Glutamatergic neuron (in vitro differentiated cells): ENCODE data around the gene MT1H. TPM values are rescaled to one million over a fixed set of nuclear protein-coding genes. Genes with fewer than 3 reads are reported as not detected.

Source experiments
- DNase-seq: peaks from one replicate; pipeline ENCODE4 v3.0.0; 2022
- H3K27ac Mint-ChIP-seq: one replicate; pipeline ENCODE4 v1.8.0; 2020; ENCODE audit warnings: mild to moderate bottlenecking, mixed read lengths, inconsistent platforms; ENCODE audit not compliant: unreplicated experiment
- H3K27me3 Mint-ChIP-seq: one replicate; pipeline ENCODE4 v1.8.0; 2020; ENCODE audit warnings: mild to moderate bottlenecking, moderate library complexity, mixed read lengths, inconsistent platforms; ENCODE audit not compliant: unreplicated experiment
- H3K36me3 Mint-ChIP-seq: one replicate; pipeline ENCODE4 v1.8.0; 2020; ENCODE audit warnings: mild to moderate bottlenecking, mixed read lengths, inconsistent platforms; ENCODE audit not compliant: unreplicated experiment
- H3K4me1 Mint-ChIP-seq: one replicate; pipeline ENCODE4 v1.8.0; 2020; ENCODE audit warnings: mild to moderate bottlenecking, low read depth, mixed read lengths, inconsistent platforms; ENCODE audit not compliant: unreplicated experiment
- H3K4me3 Mint-ChIP-seq: one replicate; pipeline ENCODE4 v1.8.0; 2020; ENCODE audit warnings: mild to moderate bottlenecking, mixed read lengths, inconsistent platforms; ENCODE audit not compliant: unreplicated experiment
- H3K9me3 Mint-ChIP-seq: one replicate; pipeline ENCODE4 v1.8.0; 2020; ENCODE audit warnings: mild to moderate bottlenecking, moderate library complexity, mixed read lengths, inconsistent platforms; ENCODE audit not compliant: unreplicated experiment
- CTCF ChIP-seq: fragments of 200-600 bp; sonication (generic); IDR thresholded peaks from one replicate; pipeline ENCODE4 v1.5.0; 2021; ENCODE audit not compliant: partially characterized antibody, unreplicated experiment
- total RNA-seq: library from RNA; stranded (reverse); fragmentation: NEBNext Ultra II Directional; extraction: Animal tissue kit (Norgen Biotek cat#: 25700); gene quantifications from one replicate; pipeline ENCODE4 v1.2.1, GENCODE V29; 2021; ENCODE audit not compliant: unreplicated experiment

MT1H gene
- total RNA-seq, 1 donor from 2014 or later, result not detected

- no peak for DNase-seq
- Mint-ChIP-seq H3K4me3 (no peak overlapping the region), H3K27ac (no peak overlapping the region), H3K4me1 (peaks cover 11% of the 10 kb centered on the region), H3K9me3 (peaks cover 1% of the 10 kb centered on the region), H3K27me3 (peaks cover 18% of the 10 kb centered on the region), H3K36me3 (no peaks in the 10 kb centered on the region)
- TF ChIP-seq CTCF, result no peak
Measured at GRCh38 chr16:56679078-56679730, 9.6 kb downstream of the MT1H start.

GRCh38 chr16:56679818-56680217 lies 10.2 kb downstream of the MT1H start:
- Mint-ChIP-seq H3K4me1 (peaks cover 10% of the 10 kb centered on the region), H3K9me3 (peaks cover 1% of the 10 kb centered on the region), H3K27ac (no peak overlapping the region), H3K4me3 (no peak overlapping the region), H3K36me3 (no peaks in the 10 kb centered on the region), H3K27me3 (peaks cover 13% of the 10 kb centered on the region)
- TF ChIP-seq CTCF, result no peak
- DNase-seq, result no peak

- peaks cover 1% of the 10 kb centered on the region for H3K9me3 Mint-ChIP-seq
- peaks cover 5% of the 10 kb centered on the region for H3K36me3 Mint-ChIP-seq
- peaks cover 1% of the 10 kb centered on the region for H3K27me3 Mint-ChIP-seq
- peak within 1 kb of the TSS; percentile 92 for H3K4me3 Mint-ChIP-seq
- peak within 1 kb of the TSS; percentile 81 for H3K27ac Mint-ChIP-seq
- peak; percentile 83 for DNase-seq
- peaks cover 7% of the 10 kb centered on the region for H3K4me1 Mint-ChIP-seq
- no peak for TF ChIP-seq CTCF
Measured at GRCh38 chr16:56681939-56682702, 12.5 kb downstream of the MT1H start, which contains the start of gene MT1X. Gene MT1X, plus strand, starts transcription at chr16:56682470. Its CDS starts 71 bp downstream, at chr16:56682541.

DNA sequence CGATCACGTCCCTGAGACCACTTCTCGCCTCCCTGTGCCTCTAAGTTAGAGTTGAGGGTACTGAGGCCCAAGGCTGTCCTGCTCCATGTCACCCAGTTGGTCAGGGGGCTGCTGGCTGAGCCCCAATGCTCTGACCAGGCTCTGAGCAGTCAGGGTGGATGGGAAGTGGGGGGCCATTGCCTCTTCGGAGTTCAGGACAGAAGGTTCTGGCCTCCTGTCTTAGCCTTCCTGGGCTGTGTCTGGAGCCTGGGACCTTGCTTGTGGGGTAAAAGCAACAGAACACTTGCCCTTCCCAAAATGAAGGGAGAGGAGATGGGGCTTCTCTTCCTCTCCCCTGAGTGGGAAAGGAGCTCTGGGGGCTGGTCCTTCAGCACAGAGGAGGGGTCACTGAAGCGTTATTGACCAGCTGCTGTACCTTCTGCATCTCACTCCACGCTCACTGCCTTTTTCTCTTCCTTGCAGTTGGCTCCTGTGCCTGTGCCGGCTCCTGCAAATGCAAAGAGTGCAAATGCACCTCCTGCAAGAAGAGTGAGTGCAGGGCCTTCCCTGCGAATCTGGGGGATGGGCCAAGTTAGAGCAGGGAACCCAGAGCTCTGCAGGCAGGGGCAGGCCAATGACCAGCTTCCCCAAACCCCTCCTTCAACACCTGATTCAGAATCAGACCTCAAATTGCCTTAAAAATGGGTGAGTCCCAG lies 13.2 kb downstream of the MT1H start:
- peaks cover 7% of the 10 kb centered on the region for H3K4me1 Mint-ChIP-seq
- H3K4me3 Mint-ChIP-seq, result peak overlapping the region; percentile 90
- peaks cover 10% of the 10 kb centered on the region for H3K36me3 Mint-ChIP-seq
- no peak for TF ChIP-seq CTCF
- no peak overlapping the region for H3K27ac Mint-ChIP-seq
- H3K9me3 Mint-ChIP-seq, result peaks cover 1% of the 10 kb centered on the region
- H3K27me3 Mint-ChIP-seq, result no peaks in the 10 kb centered on the region
- no peak for DNase-seq
